GM18526 (cell line): ENCODE data around the gene ATP8B2.

Experiments used
- POLR2A ChIP-seq: IDR thresholded peaks from 3 replicates; pipeline ENCODE4 v1.6.1; 2011; ENCODE audit not compliant: insufficient read length; ENCODE audit errors: extremely low read depth

The ATP8B2 gene

GRCh38 chr1:154384650-154385489 lies 59.5 kb downstream of the ATP8B2 start:
- no peak for TF ChIP-seq POLR2A

GRCh38 chr1:154386643-154387352 lies 61.5 kb downstream of the ATP8B2 start:
- TF ChIP-seq POLR2A = peak; percentile 26

DNA sequence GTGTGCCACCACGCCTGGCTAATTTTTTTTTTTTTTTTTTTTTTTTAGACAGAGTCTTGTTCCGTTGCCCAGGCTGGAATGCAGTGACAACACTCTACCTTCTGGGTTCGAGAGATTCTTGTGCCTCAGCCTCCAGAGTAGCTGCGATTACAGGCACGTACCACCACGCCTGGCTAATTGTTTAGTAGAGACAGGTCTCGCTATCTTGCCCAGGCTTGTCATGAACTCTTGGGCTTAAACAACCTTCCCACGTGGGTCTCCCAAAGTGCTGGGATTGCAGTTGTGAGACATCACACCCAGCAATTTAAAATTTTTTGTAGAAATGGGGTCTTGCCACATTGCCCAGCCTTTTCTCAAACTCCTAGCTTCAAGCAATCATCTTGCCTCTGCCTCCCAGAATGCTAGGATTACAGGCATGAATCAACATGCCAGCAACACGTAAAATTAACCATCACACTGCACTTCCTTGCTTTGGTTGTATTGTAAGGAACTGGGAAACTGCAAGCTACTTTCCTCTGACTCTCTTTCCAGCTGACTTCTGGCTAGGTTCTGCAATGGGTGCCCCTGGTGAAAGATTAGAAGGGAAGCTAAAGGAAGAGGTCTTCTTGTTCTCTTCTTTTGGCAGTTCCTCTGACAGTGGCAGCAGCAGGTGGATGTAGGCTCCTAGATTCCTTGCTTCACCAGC lies 65.9 kb downstream of the ATP8B2 start:
- TF ChIP-seq POLR2A = no peak

- no peak for TF ChIP-seq POLR2A
These were observed 72.8 kb downstream of the ATP8B2 start for GRCh38 chr1:154398141-154398540.

DNA sequence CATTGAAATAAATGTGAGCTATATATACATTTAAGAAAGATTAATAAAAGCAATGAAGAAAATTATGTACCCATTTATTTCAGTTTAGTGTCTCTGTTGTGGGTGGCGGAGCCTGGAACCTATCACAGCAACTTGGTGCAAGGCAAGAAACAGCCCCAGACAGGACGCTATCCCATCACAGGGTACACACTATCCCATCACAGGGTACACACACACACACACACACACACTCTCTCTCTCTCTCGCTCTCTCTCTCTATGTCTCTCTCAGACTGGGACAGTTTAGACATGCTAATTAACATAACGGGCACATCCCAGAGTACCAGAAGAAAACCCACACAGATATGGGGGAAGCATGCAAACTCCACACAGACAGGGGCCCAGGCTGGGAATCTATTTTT lies 73.4 kb downstream of the ATP8B2 start:
- no peak for TF ChIP-seq POLR2A

DNA sequence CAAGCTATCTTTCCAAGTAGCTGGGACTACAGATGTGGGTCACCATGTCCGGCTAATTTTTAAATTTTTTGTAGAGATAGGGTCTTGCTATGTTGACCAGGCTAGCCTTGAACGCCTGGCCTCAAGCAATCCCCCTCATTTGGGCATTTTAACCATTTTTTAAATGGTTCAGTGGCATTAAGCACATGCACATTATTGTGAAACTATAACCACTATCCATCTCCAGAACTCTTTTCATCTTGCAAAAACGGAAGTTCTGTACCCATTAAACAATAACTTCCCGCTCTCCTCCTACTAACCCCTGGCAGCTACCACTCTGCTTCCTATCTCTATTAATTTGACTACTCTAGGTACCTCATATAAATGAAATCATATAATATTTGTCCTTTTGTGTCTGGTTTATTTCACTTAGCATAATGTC lies 75.1 kb downstream of the ATP8B2 start:
- no peak for TF ChIP-seq POLR2A
